HepG2 (cell line): Measurements from ENCODE around the gene SLC5A5. TPM values are rescaled to one million over a fixed set of nuclear protein-coding genes. Genes with fewer than 3 reads are reported as not detected.

Experiments used
- ARID5B ChIP-seq: IDR thresholded peaks from 2 replicates; pipeline ENCODE4 v1.4.0; 2020; ENCODE audit warnings: mild to moderate bottlenecking, missing genetic modification reagents
- ATF4 ChIP-seq, 2 experiments: fragments of 450-650 bp in 1 of 2; sonication (generic) in 1 of 2; formaldehyde crosslinking; IDR thresholded peaks; 2 replicates each; pipeline versions ENCODE4 v1.5.0 to v1.8.0; 2020 to 2022; ENCODE audit warnings: mild to moderate bottlenecking in 1 of 2, missing genetic modification reagents in 1 of 2
- EP300 ChIP-seq, 3 experiments: sonication (generic) in 1 of 3; formaldehyde crosslinking in 1 of 3; IDR thresholded peaks; 2 replicates each; pipeline versions ENCODE4 v1.5.1 to v1.6.1; 2011 to 2020; ENCODE audit warnings: low read depth in 2 of 3, low read length in 2 of 3, borderline replicate concordance in 1 of 3, improper control_type of control experiment in 1 of 3, mild to moderate bottlenecking in 1 of 3, missing genetic modification reagents in 1 of 3, moderate library complexity in 1 of 3
- FOSL1 ChIP-seq: sonication (generic); formaldehyde crosslinking; IDR thresholded peaks from 2 replicates; pipeline ENCODE4 v1.9.0; 2021; ENCODE audit warnings: missing genetic modification reagents, borderline replicate concordance
- HIC2 ChIP-seq: sonication (generic); formaldehyde crosslinking; IDR thresholded peaks from 2 replicates; pipeline ENCODE4 v1.9.0; 2022; ENCODE audit warnings: low read depth, missing genetic modification reagents
- KAT7 ChIP-seq: IDR thresholded peaks from 2 replicates; pipeline ENCODE4 v1.6.1; 2018; ENCODE audit warnings: borderline replicate concordance, missing compliant biosample characterization
- MAFK ChIP-seq, 2 experiments: IDR thresholded peaks in 1 of 2; conservative IDR thresholded peaks in 1 of 2; 2 replicates each; pipeline ENCODE4 v1.6.1; 2011; ENCODE audit warnings: improper control_type of control experiment in 2 of 2, low read length in 2 of 2
- NONO ChIP-seq, 2 experiments: fragments of 450-650 bp in 1 of 2; sonication (generic) in 1 of 2; formaldehyde crosslinking in 1 of 2; IDR thresholded peaks in 1 of 2; conservative IDR thresholded peaks in 1 of 2; 2 replicates each; pipeline versions ENCODE4 v1.6.1 to v1.8.0; 2017 to 2022; ENCODE audit warnings: mild to moderate bottlenecking in 1 of 2, missing genetic modification reagents in 1 of 2, moderate library complexity in 1 of 2
- POLR2AphosphoS5 ChIP-seq: IDR thresholded peaks from 2 replicates; pipeline ENCODE4 v1.6.1; 2012; ENCODE audit warnings: low read depth, low read length
- SETDB1 ChIP-seq: sonication (generic); formaldehyde crosslinking; IDR thresholded peaks from 2 replicates; pipeline ENCODE4 v1.5.1; 2020; ENCODE audit warnings: missing genetic modification reagents, mild to moderate bottlenecking, borderline replicate concordance
- SIN3A ChIP-seq: IDR thresholded peaks from 2 replicates; pipeline ENCODE4 v1.6.1; 2011; ENCODE audit warnings: low read depth, mild to moderate bottlenecking, control low read depth, low read length, borderline replicate concordance
- SP4 ChIP-seq: sonication (generic); formaldehyde crosslinking; IDR thresholded peaks from 2 replicates; pipeline ENCODE4 v1.8.1; 2023; ENCODE audit warnings: mild to moderate bottlenecking, missing genetic modification reagents
- ZNF235 ChIP-seq: sonication (generic); formaldehyde crosslinking; IDR thresholded peaks from 2 replicates; pipeline ENCODE4 v1.8.1; 2023; ENCODE audit warnings: mild to moderate bottlenecking, missing genetic modification reagents, borderline replicate concordance
- ZNF317 ChIP-seq: sonication (generic); formaldehyde crosslinking; IDR thresholded peaks from 2 replicates; pipeline ENCODE4 v1.5.0; 2020; ENCODE audit warnings: mild to moderate bottlenecking, missing genetic modification reagents
- ZNF546 ChIP-seq: sonication (generic); formaldehyde crosslinking; conservative IDR thresholded peaks from 2 replicates; pipeline ENCODE4 v1.8.1; 2023; ENCODE audit warnings: mild to moderate bottlenecking, missing genetic modification reagents
- ZNF644 ChIP-seq: IDR thresholded peaks from 2 replicates; pipeline ENCODE4 v1.6.1; 2016; ENCODE audit warnings: low read depth
- ZNF781 ChIP-seq: sonication (generic); formaldehyde crosslinking; IDR thresholded peaks from 2 replicates; pipeline ENCODE4 v1.5.1; 2020; ENCODE audit warnings: borderline replicate concordance, mild to moderate bottlenecking, missing genetic modification reagents; ENCODE audit errors: not compliant biosample characterization
- ZNF83 ChIP-seq: sonication (generic); formaldehyde crosslinking; IDR thresholded peaks from 2 replicates; pipeline ENCODE4 v1.4.0; 2020; ENCODE audit warnings: missing genetic modification reagents, mild to moderate bottlenecking, borderline replicate concordance
- ZSCAN20 ChIP-seq: sonication (generic); formaldehyde crosslinking; IDR thresholded peaks from 2 replicates; pipeline ENCODE4 v1.4.0; 2020; ENCODE audit warnings: missing genetic modification reagents, mild to moderate bottlenecking, borderline replicate concordance
- polyA plus RNA-seq, 8 experiments: library from polyadenylated mRNA; depleted of rRNA in 3 of 8; stranded (reverse) in 7 of 8; unstranded in 1 of 8; fragments of >200 nt; fragmentation: Illumina TruSeq in 4 of 8; extraction: Trizol in 4 of 8; gene quantifications; 2 replicates each; pipeline versions ENCODE4 v1.2.1 to v1.2.3, GENCODE V29; 2011 to 2016; ENCODE audit warnings: low read depth in 4 of 8, missing spikeins in 1 of 8, mixed read lengths in 1 of 8; ENCODE audit not compliant: insufficient read depth in 1 of 8
- total RNA-seq, 5 experiments: library from RNA; depleted of rRNA; stranded (reverse); fragments of >200 nt; fragmentation: Illumina TruSeq; extraction: Trizol; gene quantifications; 2 replicates each; pipeline ENCODE4 v1.2.3, GENCODE V29; 2016; ENCODE audit warnings: low read depth in 1 of 5

Gene SLC5A5
- total and polyA plus RNA-seq, 2 of the 13 experiments (the other 11 are each of a cell fraction or from before 2014, with no cell fraction given), result not detected

GRCh38 chr19:17932485-17933338 is 61.0 kb downstream of the SLC5A5 start, which contains the start of gene CCDC124 (continued):
- TF ChIP-seq ARID5B (CRISPR knock-in tag), result peak; percentile 33; the same call in 1 of the 2 replicates
- peak; percentile 83 for TF ChIP-seq ZNF644 (CRISPR knock-in tag)
- no peak for TF ChIP-seq ZNF546 (CRISPR knock-in tag)
- TF ChIP-seq FOSL1 (CRISPR knock-in tag), result no peak
- TF ChIP-seq NONO (IDR thresholded peaks at IDR 0.05), result no peak
- peak; percentile 82 for TF ChIP-seq NONO (CRISPR knock-in tag; conservative IDR thresholded peaks at IDR 0.05)
- no peak for TF ChIP-seq SETDB1 (CRISPR knock-in tag)
- peak; percentile 57; the same call in 1 of the 2 replicates for TF ChIP-seq HIC2 (CRISPR knock-in tag)
- 0 out of 2 replicates have a peak, but pooled peaks have one; percentile 42 for TF ChIP-seq SP4 (CRISPR knock-in tag)
- TF ChIP-seq ATF4 (CRISPR knock-in tag; IDR thresholded peaks at IDR 0.05), result no peak
- TF ChIP-seq KAT7, result peak; percentile 88
- peak; percentile 59; the same call in 1 of the 2 replicates for TF ChIP-seq SIN3A
- TF ChIP-seq ZNF235 (CRISPR knock-in tag), result peak; percentile 54; the same call in 1 of the 2 replicates
- no peak for TF ChIP-seq EP300 (IDR thresholded peaks at IDR 0.05; ENCODE audit: low read depth in 2 of 2, low read length in 2 of 2)
- TF ChIP-seq EP300 (CRISPR knock-in tag; IDR thresholded peaks at IDR 0.05; ENCODE audit: borderline replicate concordance), result no peak
- TF ChIP-seq ZNF781 (CRISPR knock-in tag), result no peak
- TF ChIP-seq ZSCAN20 (CRISPR knock-in tag), result no peak
- no peak; the same call in 1 of the 2 replicates for TF ChIP-seq ZNF83
- no peak for TF ChIP-seq MAFK (conservative IDR thresholded peaks at IDR 0.05 in 1 of 2, IDR thresholded peaks at IDR 0.05 in 1 of 2; ENCODE audit: low read length in 2 of 2)
- TF ChIP-seq POLR2AphosphoS5, result peak; percentile 82
- TF ChIP-seq ZNF317 (CRISPR knock-in tag), result 0 out of 2 replicates have a peak, but pooled peaks have one; percentile 63
